H1 (cell line): Measurements from ENCODE around the gene MTARC1. TPM values are rescaled to one million over a fixed set of nuclear protein-coding genes. Genes with fewer than 3 reads are reported as not detected.

Experiments
- CEBPB ChIP-seq: IDR thresholded peaks from 2 replicates; pipeline ENCODE4 v1.6.1; 2012; ENCODE audit warnings: low read depth, low read length
- CHD7 ChIP-seq: fragments of 300-600 bp; sonication (generic); IDR thresholded peaks from 2 replicates; pipeline ENCODE4 v1.7.1; 2012; ENCODE audit warnings: low read length, moderate library complexity, mild to moderate bottlenecking, inconsistent platforms; ENCODE audit not compliant: insufficient replicate concordance
- EZH2 ChIP-seq: fragments of 200-600 bp; sonication (generic); IDR thresholded peaks from 2 replicates; pipeline ENCODE4 v1.7.1; 2012; ENCODE audit warnings: low read depth, mild to moderate bottlenecking, moderate library complexity, low read length, inconsistent platforms; ENCODE audit not compliant: severe bottlenecking
- POU5F1 ChIP-seq: IDR thresholded peaks from 2 replicates; pipeline ENCODE4 v1.6.1; 2011; ENCODE audit warnings: low read depth, mild to moderate bottlenecking, low read length, moderate library complexity
- SP2 ChIP-seq: IDR thresholded peaks from 2 replicates; pipeline ENCODE4 v1.6.1; 2012; ENCODE audit warnings: mild to moderate bottlenecking, low read length, inconsistent platforms
- SP4 ChIP-seq: IDR thresholded peaks from 2 replicates; pipeline ENCODE4 v1.6.1; 2012; ENCODE audit warnings: low read length, inconsistent platforms
- TEAD4 ChIP-seq: IDR thresholded peaks from 2 replicates; pipeline ENCODE4 v1.6.1; 2012; ENCODE audit warnings: low read depth, low read length, inconsistent platforms, mixed read lengths
- polyA plus RNA-seq, 7 experiments: library from polyadenylated mRNA; depleted of rRNA in 3 of 7; stranded (reverse) in 5 of 7; unstranded in 2 of 7; fragments of >200 nt in 5 of 7; fragments of 200-250 nt in 2 of 7; gene quantifications; 1 replicate in 5 of 7; 2 replicates in 1 of 7; 4 replicates in 1 of 7; pipeline versions ENCODE4 v1.2.1 to v1.2.3, GENCODE V29; 2011 to 2013; ENCODE audit warnings: missing spikeins in 2 of 7, mixed read lengths in 2 of 7
- total RNA-seq: library from RNA; stranded (reverse); fragmentation: NEBNext Ultra II Directional; extraction: Animal tissue kit (Norgen Biotek cat#: 25700); gene quantifications from 2 replicates; pipeline ENCODE4 v1.2.1, GENCODE V29; 2021

The MTARC1 gene
- total and polyA plus RNA-seq, 2 of the 8 experiments (the other 6 are each of a cell fraction or from before 2014, with no cell fraction given): 17.2 to 46.2 TPM

- TF ChIP-seq CHD7 (no peak), SP4 (no peak), POU5F1 (no peak), EZH2 (no peak), CEBPB (no peak), TEAD4 (no peak), SP2 (no peak)
These were observed 44.2 kb upstream of the MTARC1 start (continued) for GRCh38 chr1:220742520-220742919.
